Stimulated activated effector memory CD8-positive, alpha-beta T cell treated with anti-CD3 and anti-CD28 coated beads, Interleukin-12 subunit alpha, Interleukin-12 subunit beta, amount 100 ng/mL, for 72 hours (primary cell): ENCODE data around the gene GPSM3.
"Not testable (repeated sequence)": the region's sequence is repeated elsewhere in the genome, so short reads cannot be mapped to it uniquely, and the experiment has no call there.

Experiments
- ATAC-seq: fragments of 150-1000 bp; cut with Tn5 transposase; 2 replicates; pipeline ENCODE4 v1.10.0; 2021
- DNase-seq, 2 donors: peaks; one replicate each; pipeline ENCODE4 v3.0.0; 2021 to 2022; ENCODE audit warnings: low spot score in 2 of 2
- H3K27ac Mint-ChIP-seq: one replicate; pipeline ENCODE4 v1.8.0; 2022; ENCODE audit warnings: mild to moderate bottlenecking, mixed read lengths
- H3K36me3 Mint-ChIP-seq: one replicate; pipeline ENCODE4 v1.8.0; 2022; ENCODE audit warnings: mild to moderate bottlenecking, mixed read lengths
- H3K4me1 Mint-ChIP-seq: one replicate; pipeline ENCODE4 v1.8.0; 2022; ENCODE audit warnings: mixed read lengths
- H3K4me3 Mint-ChIP-seq: one replicate; pipeline ENCODE4 v1.8.0; 2022; ENCODE audit warnings: mild to moderate bottlenecking, mixed read lengths
- H3K9me3 Mint-ChIP-seq: one replicate; pipeline ENCODE4 v1.8.0; 2022; ENCODE audit warnings: mixed read lengths

GPSM3 gene

DNA sequence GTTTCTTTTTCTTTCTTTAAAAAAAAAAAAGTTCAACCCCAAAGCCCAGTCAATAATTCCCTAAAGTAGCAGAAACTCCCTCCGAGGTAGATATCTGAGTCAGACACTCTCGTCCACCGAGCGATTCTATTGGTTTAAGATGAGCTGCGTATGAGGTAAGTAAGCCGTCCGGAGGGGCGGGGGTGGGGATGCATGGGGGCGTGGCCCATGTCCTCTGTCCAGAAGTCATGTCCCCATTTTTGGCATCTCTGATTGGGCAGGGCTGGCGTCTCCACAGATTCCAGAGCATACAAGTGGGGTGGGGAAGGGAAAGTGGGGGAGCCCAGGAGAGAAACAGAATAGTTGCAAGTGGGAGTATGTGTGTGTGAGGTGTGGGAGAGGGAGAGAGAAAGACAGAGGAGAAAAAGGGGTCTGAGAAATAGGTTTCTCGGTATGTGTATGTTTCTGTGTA lies 6.7 kb downstream of the GPSM3 start:
- H3K9me3 Mint-ChIP-seq, DNase-seq: not testable (repeated sequence)
- Mint-ChIP-seq H3K4me3 (peak overlapping the region; percentile 99), H3K4me1 (peaks cover 72% of the 10 kb centered on the region), H3K36me3 (peaks cover 95% of the 10 kb centered on the region), H3K27ac (peak overlapping the region; percentile 99)
- ATAC-seq = peak; percentile 88

DNA sequence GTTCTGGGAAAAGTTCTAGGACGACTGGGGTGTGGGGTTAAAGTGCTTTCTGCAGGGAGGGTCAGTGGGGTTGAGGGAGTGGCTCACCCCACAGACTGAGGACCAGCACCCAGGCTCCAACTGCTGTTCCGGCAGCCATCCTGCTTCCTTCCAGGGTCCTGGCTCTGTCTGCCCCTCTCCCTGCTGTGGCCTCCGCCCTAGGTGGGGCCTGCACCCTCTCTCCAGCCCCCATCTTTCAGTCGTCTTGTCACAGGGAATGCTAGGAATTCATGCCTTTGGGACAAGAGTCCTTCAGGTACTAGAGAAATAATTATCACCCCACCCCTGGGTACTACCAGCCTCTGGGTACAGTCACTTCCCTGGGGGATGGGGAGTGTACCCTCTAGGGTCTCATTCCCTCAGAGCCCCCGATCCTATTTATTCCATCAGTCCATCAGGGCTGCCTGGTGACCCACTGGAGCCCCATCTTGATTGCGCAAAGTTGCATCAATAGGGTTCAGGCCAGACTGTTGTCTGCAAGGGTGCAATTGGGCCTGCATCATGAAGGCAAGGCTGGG lies 8.3 kb downstream of the GPSM3 start, which contains the start of gene AGER:
Gene AGER, minus strand, starts transcription at position 170 of the 557 bp plus-strand sequence. Its CDS starts 31 bp downstream, at position 139.
- H3K27ac Mint-ChIP-seq = peak within 1 kb of the TSS; percentile 99
- H3K36me3 Mint-ChIP-seq = peaks cover 98% of the 10 kb centered on the region
- ATAC-seq (no peak), DNase-seq (no peak)
- H3K4me3 Mint-ChIP-seq = no peak within 1 kb of the TSS
- H3K4me1 Mint-ChIP-seq = peaks cover 83% of the 10 kb centered on the region
- H3K9me3 Mint-ChIP-seq = no peaks in the 10 kb centered on the region

DNA sequence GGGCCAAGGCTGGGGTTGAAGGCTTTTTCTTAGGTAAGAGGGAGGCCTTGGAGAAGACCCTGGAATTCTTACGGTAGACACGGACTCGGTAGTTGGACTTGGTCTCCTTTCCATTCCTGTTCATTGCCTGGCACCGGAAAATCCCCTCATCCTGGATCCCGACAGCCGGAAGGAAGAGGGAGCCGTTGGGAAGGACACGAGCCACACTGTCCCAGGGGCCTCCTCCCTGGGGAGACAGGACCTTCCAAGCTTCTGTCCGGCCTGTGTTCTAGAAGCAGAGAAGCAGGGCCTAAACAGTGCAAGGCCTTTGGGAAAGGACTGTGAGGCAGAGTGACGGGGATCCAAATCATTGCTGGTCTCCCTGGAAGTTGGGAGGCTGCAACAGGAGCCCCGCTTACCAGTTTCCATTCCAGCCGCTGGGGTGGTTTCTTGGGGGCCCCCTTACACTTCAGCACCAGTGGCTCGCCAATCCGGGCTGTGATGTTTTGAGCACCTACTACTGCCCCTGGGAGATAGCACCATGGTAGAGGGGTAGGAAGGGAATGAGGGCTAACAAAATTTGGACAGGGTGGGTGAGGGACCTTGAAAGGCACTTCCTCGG lies 8.9 kb downstream of the GPSM3 start:
- Mint-ChIP-seq H3K4me1 (peaks cover 83% of the 10 kb centered on the region), H3K9me3 (no peaks in the 10 kb centered on the region), H3K4me3 (no peak overlapping the region), H3K36me3 (peaks cover 98% of the 10 kb centered on the region), H3K27ac (peak overlapping the region; percentile 99)
- ATAC-seq (no peak), DNase-seq (no peak)

DNA sequence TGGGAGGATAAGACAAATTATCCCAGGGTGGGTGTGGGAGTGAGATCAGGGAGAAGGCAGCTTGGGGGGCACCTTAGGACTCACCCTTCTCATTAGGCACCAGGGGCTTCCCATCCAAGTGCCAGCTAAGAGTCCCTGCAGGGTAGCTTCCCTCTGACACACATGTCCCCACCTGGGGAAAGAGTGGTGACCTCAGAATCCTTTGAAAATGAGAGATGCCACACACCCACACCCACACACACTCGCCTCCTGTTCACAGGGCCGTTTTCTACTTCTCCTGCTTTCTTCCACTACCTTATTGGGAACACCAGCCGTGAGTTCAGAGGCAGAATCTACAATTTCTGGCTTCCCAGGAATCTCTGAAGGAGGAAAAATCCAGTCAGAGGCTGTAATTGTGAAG lies 9.4 kb downstream of the GPSM3 start:
- peaks cover 80% of the 10 kb centered on the region for H3K4me1 Mint-ChIP-seq
- no peaks in the 10 kb centered on the region for H3K9me3 Mint-ChIP-seq
- peak overlapping the region; percentile 99 for H3K27ac Mint-ChIP-seq
- no peak overlapping the region for H3K4me3 Mint-ChIP-seq
- H3K36me3 Mint-ChIP-seq = peaks cover 100% of the 10 kb centered on the region
- no peak for DNase-seq
- ATAC-seq = no peak

DNA sequence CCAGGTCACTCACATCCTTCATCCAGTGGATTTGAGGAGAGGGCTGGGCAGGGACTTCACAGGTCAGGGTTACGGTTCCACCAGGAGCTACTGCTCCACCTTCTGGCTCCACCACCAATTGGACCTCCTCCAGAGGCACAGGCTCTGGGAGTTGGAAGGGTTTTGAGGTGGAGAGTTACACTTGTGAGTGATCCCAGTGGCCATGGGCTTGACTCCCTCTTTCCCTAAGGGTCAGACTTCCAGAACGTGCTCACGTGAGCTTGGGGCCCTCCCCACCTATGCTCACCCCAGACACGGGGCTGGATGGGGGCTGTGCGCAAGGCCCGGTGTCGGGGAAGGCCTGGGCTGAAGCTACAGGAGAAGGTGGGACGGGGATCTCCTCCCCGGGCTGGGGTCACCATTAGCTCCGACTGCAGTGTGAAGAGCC lies 9.9 kb downstream of the GPSM3 start:
- H3K36me3 Mint-ChIP-seq = peaks cover 100% of the 10 kb centered on the region
- H3K4me3 Mint-ChIP-seq = no peak overlapping the region
- DNase-seq (no peak), ATAC-seq (no peak)
- H3K9me3 Mint-ChIP-seq = no peaks in the 10 kb centered on the region
- peaks cover 78% of the 10 kb centered on the region for H3K4me1 Mint-ChIP-seq
- peak overlapping the region; percentile 99 for H3K27ac Mint-ChIP-seq

DNA sequence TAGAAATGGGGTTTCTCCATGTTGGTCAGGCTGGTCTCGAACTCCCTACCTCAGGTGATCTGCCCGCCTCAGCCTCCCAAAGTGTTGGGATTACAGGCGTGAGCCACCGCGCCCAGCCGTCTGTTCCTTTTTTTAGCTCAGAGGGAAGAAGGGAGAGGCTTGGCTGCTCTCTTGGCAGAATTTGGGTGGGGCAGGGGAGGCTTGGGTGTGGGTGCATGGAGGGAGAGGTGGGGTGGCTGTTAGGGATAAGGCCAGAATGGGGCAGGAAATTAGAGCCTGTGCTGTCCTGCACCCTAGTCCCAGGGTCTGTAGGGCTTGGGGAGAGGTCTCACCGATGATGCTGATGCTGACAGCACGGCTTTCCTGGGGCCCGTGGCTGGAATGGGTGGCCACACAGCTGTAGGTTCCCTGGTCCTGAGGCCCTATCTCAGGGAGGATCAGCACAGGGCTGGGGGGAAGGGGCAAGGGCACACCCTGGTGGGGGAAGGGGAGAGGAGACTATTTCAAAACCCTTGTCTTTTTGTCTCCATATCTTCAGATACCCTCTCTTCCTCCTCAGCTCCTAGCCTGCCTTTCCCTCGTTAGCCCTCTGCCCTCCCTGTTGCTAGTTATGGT lies 10.4 kb downstream of the GPSM3 start:
- peaks cover 96% of the 10 kb centered on the region for H3K36me3 Mint-ChIP-seq

DNA sequence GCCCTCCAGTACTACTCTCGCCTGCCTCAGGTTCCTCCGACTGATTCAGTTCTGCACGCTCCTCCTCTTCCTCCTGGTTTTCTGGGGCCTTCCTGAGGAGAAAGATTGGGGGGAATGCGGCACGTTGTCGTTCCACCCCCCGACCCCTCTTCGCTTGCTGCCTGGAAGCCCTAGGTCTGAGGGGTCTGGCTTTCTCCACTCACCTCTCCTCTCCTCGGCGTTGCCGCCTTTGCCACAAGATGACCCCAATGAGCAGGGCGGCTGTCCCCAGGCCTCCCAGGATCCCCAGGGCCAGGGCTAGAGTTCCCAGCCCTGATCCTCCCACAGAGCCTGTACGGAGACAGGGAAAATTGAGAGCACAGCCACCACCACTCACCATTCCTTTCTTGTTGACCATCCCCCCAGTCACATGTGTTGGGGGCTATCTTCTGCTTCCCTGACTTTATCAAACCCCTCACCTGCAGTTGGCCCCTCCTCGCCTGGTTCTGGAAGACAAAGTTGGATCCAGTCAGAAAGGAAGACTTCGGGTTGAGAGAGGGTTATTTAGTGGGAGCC lies 11.2 kb downstream of the GPSM3 start:
- Mint-ChIP-seq H3K4me1 (peaks cover 78% of the 10 kb centered on the region), H3K4me3 (no peak overlapping the region)

More for the DNA sequence above, 10.4 kb downstream of the GPSM3 start:
- DNase-seq (no peak), ATAC-seq (no peak)
- peak overlapping the region; percentile 99 for H3K27ac Mint-ChIP-seq
- H3K4me3 Mint-ChIP-seq = no peak overlapping the region
- H3K4me1 Mint-ChIP-seq = peaks cover 78% of the 10 kb centered on the region
- no peaks in the 10 kb centered on the region for H3K9me3 Mint-ChIP-seq

DNA sequence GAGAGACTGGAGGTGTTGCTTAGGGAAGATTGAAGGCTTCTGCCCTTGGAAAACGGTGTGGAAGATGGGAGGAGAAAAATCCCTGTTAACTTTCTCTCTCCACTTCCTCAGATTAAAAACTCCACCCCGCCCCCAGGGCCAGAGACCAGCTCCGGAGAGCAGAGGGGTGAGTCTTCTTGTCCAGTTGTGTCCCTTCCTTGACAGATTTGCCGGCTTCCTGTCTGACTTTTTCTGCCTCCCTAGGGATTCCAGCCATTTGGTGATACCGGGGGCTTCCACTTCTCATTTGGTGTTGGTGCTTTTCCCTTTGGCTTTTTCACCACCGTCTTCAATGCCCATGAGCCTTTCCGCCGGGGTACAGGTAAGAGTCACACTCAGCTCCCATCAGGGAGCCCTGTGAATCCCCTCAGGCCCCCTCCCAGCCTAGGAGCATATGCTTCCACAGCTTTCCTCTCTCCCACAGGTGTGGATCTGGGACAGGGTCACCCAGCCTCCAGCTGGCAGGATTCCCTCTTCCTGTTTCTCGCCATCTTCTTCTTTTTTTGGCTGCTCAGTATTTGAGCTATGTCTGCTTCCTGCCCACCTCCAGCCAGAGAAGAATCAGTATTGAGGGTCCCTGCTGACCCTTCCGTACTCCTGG lies 12.6 kb downstream of the GPSM3 start:
- Mint-ChIP-seq H3K27ac (peak overlapping the region; percentile 91), H3K4me1 (peaks cover 72% of the 10 kb centered on the region), H3K4me3 (peak overlapping the region; percentile 83), H3K36me3 (peaks cover 74% of the 10 kb centered on the region), H3K9me3 (no peaks in the 10 kb centered on the region)
- no peak for DNase-seq
- ATAC-seq = no peak

More for the DNA sequence above, 11.2 kb downstream of the GPSM3 start:
- peak overlapping the region; percentile 80 for H3K27ac Mint-ChIP-seq
- peaks cover 88% of the 10 kb centered on the region for H3K36me3 Mint-ChIP-seq
- ATAC-seq (no peak), DNase-seq (no peak)
- H3K9me3 Mint-ChIP-seq = no peaks in the 10 kb centered on the region

DNA sequence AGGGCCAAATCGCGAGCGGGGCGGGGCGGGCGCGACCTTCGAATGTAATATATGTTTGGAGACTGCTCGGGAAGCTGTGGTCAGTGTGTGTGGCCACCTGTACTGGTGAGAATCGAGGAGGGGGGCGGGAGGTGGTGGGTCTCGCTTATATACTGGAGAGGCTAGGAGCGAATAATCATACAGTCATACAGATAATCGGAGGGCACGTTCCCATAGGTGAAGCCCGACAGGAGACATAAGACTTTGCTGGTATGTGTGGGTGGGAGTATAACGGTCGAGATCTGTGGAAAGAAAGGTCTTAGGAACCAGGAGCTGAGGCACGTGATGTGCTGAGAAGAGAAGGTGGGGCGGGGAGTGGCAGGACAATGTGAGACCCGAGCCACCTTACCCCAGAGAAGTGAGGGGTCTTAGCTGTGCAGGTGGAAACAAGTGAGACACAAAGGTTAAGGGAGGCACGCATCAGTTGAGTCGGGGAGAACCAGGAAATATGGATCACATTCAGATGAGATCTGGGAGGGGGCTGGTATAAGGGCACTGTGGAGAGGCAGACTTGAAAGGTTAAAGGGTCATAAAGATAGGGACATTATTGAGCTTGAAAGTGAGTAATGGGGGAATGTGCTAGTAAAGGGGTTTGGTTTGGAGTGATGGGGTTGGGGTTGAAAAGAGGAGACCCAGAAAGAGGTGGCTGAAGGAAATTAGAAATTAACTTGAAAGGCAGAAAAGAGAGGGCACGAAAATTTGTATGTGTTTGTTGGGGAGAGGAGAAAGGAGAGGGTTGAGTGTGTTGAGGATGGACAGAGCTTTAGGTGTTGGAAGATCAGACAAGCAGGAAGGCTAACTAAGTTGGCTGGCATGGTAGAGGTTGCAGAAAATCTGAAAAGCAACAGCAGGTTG lies 13.6 kb downstream of the GPSM3 start:
- Mint-ChIP-seq H3K27ac (peak overlapping the region; percentile 91), H3K4me3 (peak overlapping the region; percentile 83), H3K4me1 (peaks cover 73% of the 10 kb centered on the region), H3K36me3 (peaks cover 63% of the 10 kb centered on the region), H3K9me3 (no peaks in the 10 kb centered on the region)
- peak; percentile 0 for ATAC-seq
- no peak for DNase-seq

DNA sequence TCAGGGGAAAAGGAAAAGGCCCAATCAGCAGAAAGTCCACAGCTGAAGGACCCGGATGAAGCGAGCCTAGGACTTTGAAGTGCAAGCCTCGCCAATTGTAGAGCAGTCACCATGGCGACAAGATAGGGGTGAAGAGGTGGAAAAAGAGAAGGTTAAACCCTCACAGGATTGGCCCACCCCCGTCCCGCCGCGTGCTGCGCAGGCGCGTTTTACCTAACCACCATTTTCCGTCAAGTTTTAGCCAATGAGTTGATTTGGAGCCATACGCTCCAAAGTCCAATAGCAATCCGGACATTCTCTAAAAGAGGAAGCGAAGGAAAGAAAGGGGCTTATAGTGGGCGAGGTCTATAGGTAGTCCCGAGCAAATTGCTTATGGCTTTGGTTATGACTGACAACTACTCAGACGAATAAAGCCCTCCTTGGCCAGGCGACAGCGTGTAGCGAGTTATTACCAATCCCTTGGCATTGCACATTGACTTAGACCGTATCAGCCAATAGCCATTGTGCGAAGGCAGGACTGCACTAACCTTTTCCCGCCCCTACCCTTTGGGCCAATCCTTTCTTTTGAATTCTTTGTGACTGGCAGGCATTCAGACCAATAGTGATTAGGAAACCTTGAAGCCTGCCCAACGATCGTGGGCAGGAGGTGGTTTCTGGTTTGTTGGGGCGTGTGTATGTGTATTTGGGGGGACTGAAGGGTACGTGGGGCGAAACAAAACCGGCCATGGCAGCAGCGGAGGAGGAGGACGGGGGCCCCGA lies 14.5 kb downstream of the GPSM3 start, which contains the start of gene RNF5:
Gene RNF5, plus strand, starts transcription at position 618 of the 759 bp plus-strand sequence. Its CDS starts 107 bp downstream, at position 725.
- DNase-seq (peak; percentile 71 to 92), ATAC-seq (peak; percentile 91)
- Mint-ChIP-seq H3K4me1 (peaks cover 73% of the 10 kb centered on the region), H3K27ac (peak within 1 kb of the TSS; percentile 91), H3K4me3 (peak within 1 kb of the TSS; percentile 83), H3K9me3 (no peaks in the 10 kb centered on the region), H3K36me3 (peaks cover 55% of the 10 kb centered on the region)

DNA sequence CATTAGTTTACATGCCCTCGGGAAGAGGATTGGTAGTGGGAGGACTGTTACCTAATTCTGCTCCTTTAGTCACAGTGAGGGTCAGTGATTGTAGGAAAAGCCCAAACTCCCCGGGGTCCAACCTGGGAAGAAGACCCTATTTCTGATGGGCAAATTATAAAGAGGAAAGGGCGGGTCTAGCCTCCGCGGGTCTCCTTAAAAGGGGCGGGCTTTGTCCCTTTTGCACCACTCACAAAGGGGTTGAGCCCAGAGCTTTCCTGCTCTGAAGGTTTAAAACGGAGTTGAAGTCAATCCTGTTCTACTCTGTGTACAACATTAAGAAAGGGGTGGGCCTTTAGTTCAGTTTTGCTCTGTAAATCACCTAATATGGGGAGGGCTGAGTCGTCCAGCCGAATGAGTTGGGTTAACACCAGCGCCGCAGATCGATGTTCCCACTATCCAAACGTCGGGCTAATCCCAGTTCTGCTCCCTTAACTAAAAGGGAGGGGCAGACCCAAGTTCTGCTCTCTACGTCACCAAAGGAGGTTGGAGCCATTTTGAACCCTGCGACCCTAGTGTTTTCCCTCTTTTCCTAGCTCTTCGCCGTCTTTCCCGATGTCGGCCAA lies 15.2 kb downstream of the GPSM3 start:
- ATAC-seq = peak; percentile 0
- H3K9me3 Mint-ChIP-seq = no peaks in the 10 kb centered on the region
- peak overlapping the region; percentile 91 for H3K27ac Mint-ChIP-seq
- peak overlapping the region; percentile 83 for H3K4me3 Mint-ChIP-seq
- peak in 1 of 2 donors; percentile 75 for DNase-seq
- H3K4me1 Mint-ChIP-seq = peaks cover 71% of the 10 kb centered on the region
- peaks cover 48% of the 10 kb centered on the region for H3K36me3 Mint-ChIP-seq

DNA sequence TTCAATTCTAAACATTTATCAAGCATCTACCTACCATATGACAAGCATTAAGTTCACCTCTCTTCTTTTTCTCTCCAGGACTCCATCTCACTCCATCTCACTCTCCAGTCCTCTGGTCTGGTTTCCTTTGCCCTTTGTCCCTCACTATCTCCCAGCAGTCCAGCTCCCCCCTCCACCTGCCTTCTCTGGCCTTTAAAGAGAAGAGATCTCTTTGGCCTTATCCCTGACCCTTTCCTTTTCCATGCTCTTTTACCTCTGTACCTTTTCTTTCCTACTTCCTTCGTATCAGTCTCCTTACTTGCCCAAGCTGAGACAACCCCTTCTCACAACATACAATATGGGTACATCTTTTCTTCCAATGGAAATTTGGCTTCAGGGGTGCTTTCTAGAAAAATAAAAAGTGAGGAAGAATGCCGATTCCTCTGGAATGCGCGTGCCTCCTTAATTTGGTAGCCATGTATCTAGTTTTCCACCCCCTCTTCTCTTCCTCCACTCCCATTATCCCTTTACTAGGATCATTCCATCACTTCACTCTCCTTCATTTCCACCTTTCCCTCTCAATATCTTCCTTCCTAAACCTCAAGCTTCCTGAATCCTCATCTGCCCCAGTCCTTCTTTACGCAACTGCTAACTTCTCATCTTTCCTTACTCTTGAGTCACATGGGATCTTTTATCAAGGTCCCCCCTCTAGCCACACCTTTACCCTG lies 15.8 kb downstream of the GPSM3 start:
- no peak for DNase-seq
- peaks cover 70% of the 10 kb centered on the region for H3K4me1 Mint-ChIP-seq
- H3K27ac Mint-ChIP-seq = peak overlapping the region; percentile 91
- H3K9me3 Mint-ChIP-seq = no peaks in the 10 kb centered on the region
- no peak for ATAC-seq
- H3K4me3 Mint-ChIP-seq = peak overlapping the region; percentile 83
- peaks cover 42% of the 10 kb centered on the region for H3K36me3 Mint-ChIP-seq
